HCT116 (cell line): ENCODE measurements around the gene RFESD. TPM values are rescaled to one million over a fixed set of nuclear protein-coding genes. Genes with fewer than 3 reads are reported as not detected.

Source experiments
- ATAC-seq: fragments of 200-7000 bp; cut with Tn5 transposase; 2 replicates; pipeline ENCODE4 v1.9.1; 2020; ENCODE audit warnings: mild to moderate bottlenecking, moderate library complexity
- BruUV-seq: library from RNA; stranded (reverse); fragments of 400-500 nt; replicated peaks from 2 replicates; lab custom pipeline; 2021; lab: Mats Ljungman, UMichigan
- CTCF ChIA-PET: fragments of 300-600 bp; sonication (Branson Sonifier 250); formaldehyde crosslinking; loops from one replicate; lab custom pipeline; 2021; ENCODE audit warnings: antibody characterized with exemption; lab: Charles Lee
- POLR2A ChIA-PET: fragments of 300-600, 350-600 bp; sonication (Branson Sonifier 250); formaldehyde crosslinking; loops from one replicate; lab custom pipeline; 2021; ENCODE audit warnings: antibody characterized with exemption; lab: Charles Lee
- RAD21 ChIA-PET, 2 experiments: fragments of 300-600 bp; sonication (Branson Sonifier 250); formaldehyde crosslinking; loops; one replicate each; lab custom pipeline; 2023; ENCODE audit warnings: low total read pairs in 2 of 2; ENCODE audit not compliant: uncharacterized antibody in 2 of 2, unreplicated experiment in 2 of 2, low non-redundant PET in 1 of 2; lab: Charles Lee
- DNase-seq: peaks from one replicate; pipeline ENCODE4 v3.0.0-alpha.2; 2010; ENCODE audit warnings: low read depth, low spot score
- H2AFZ ChIP-seq: fragments of 200-600 bp; shearing (Covaris generic), sonication (generic); 2 replicates; pipeline ENCODE4 v1.6.1; 2017; ENCODE audit warnings: low read depth, mixed run types, mixed read lengths, antibody characterized with exemption, low read length; ENCODE audit not compliant: poor library complexity, severe bottlenecking
- H3K27ac ChIP-seq: 2 replicates; pipeline ENCODE4 v1.5.1; 2012; ENCODE audit warnings: low read depth, low read length
- H3K27me3 ChIP-seq: fragments of 200-600 bp; sonication (generic); 2 replicates; pipeline ENCODE4 v1.6.1; 2016; ENCODE audit warnings: mixed run types, low read length, mixed read lengths; ENCODE audit not compliant: insufficient read depth
- H3K36me3 ChIP-seq, 2 experiments: fragments of 200-500 bp in 1 of 2; fragments of 200-600 bp in 1 of 2; sonication (Bioruptor generic) in 1 of 2; sonication (generic) in 1 of 2; 2 replicates each; pipeline versions ENCODE4 v1.5.1 to v1.6.1; 2014 to 2016; ENCODE audit warnings: low read length in 2 of 2, inconsistent platforms in 1 of 2, mixed read lengths in 1 of 2, mixed run types in 1 of 2; ENCODE audit not compliant: insufficient read depth in 2 of 2, control insufficient read depth in 1 of 2
- H3K4me1 ChIP-seq, 2 experiments: fragments of 200-600 bp in 1 of 2; sonication (generic) in 1 of 2; 2 replicates each; pipeline versions ENCODE4 v1.5.1 to v1.6.1; 2012 to 2017; ENCODE audit warnings: low read length in 2 of 2, inconsistent platforms in 1 of 2, mild to moderate bottlenecking in 1 of 2, mixed read lengths in 1 of 2, mixed run types in 1 of 2, moderate library complexity in 1 of 2; ENCODE audit not compliant: insufficient read depth in 2 of 2, control insufficient read depth in 1 of 2
- H3K4me2 ChIP-seq: fragments of 200-600 bp; sonication (generic); 2 replicates; pipeline ENCODE4 v1.6.1; 2017; ENCODE audit warnings: mixed run types, low read length, mixed read lengths
- H3K4me3 ChIP-seq, 2 experiments: fragments of 200-600 bp in 1 of 2; sonication (generic) in 1 of 2; replicated peaks in 1 of 2; 2 replicates each; pipeline ENCODE4 v1.5.1; 2011 to 2016; ENCODE audit warnings: low read length in 2 of 2, control low read depth in 1 of 2, low read depth in 1 of 2, mild to moderate bottlenecking in 1 of 2, mixed read lengths in 1 of 2, mixed run types in 1 of 2
- H3K79me2 ChIP-seq: fragments of 200-600 bp; sonication (generic); 2 replicates; pipeline ENCODE4 v1.6.1; 2017; ENCODE audit warnings: mild to moderate bottlenecking, mixed run types, low read length, moderate library complexity, mixed read lengths; ENCODE audit not compliant: insufficient read depth
- H3K9ac ChIP-seq: fragments of 200-600 bp; sonication (generic); 2 replicates; pipeline ENCODE4 v1.6.1; 2016; ENCODE audit warnings: low read length, mixed read lengths
- H3K9me2 ChIP-seq: fragments of 200-600 bp; sonication (generic), shearing (Covaris generic); 2 replicates; pipeline ENCODE4 v1.6.1; 2017; ENCODE audit warnings: mixed run types, mild to moderate bottlenecking, moderate library complexity; ENCODE audit not compliant: insufficient read depth
- H3K9me3 ChIP-seq, 2 experiments: fragments of 200-500 bp in 1 of 2; fragments of 200-600 bp in 1 of 2; sonication (Bioruptor generic) in 1 of 2; sonication (generic) in 1 of 2; 2 replicates each; pipeline ENCODE4 v1.6.1; 2014 to 2017; ENCODE audit warnings: low read length in 2 of 2, mixed read lengths in 2 of 2, inconsistent platforms in 1 of 2, low read depth in 1 of 2, mild to moderate bottlenecking in 1 of 2, mixed run types in 1 of 2, moderate library complexity in 1 of 2; ENCODE audit not compliant: control insufficient read depth in 1 of 2, insufficient read depth in 1 of 2
- H4K20me1 ChIP-seq: fragments of 200-600 bp; sonication (generic), shearing (Covaris generic); 2 replicates; pipeline ENCODE4 v1.6.1; 2017; ENCODE audit warnings: mixed run types, mild to moderate bottlenecking, moderate library complexity; ENCODE audit not compliant: insufficient read depth
- CBX3 ChIP-seq: IDR thresholded peaks from 2 replicates; pipeline ENCODE4 v1.6.1; 2012; ENCODE audit warnings: low read depth
- CEBPB ChIP-seq: IDR thresholded peaks from 2 replicates; pipeline ENCODE4 v1.6.1; 2012; ENCODE audit warnings: low read depth
- EGR1 ChIP-seq: IDR thresholded peaks from 2 replicates; pipeline ENCODE4 v1.6.1; 2012; ENCODE audit warnings: low read depth
- FOSL1 ChIP-seq: IDR thresholded peaks from 2 replicates; pipeline ENCODE4 v1.6.1; 2012; ENCODE audit warnings: low read depth
- POLR2A ChIP-seq: IDR thresholded peaks from 2 replicates; pipeline ENCODE4 v1.7.0; 2011; ENCODE audit warnings: borderline replicate concordance; ENCODE audit not compliant: insufficient read depth, insufficient read length; ENCODE audit errors: extremely low read depth
- POLR2AphosphoS5 ChIP-seq: IDR thresholded peaks from 2 replicates; pipeline ENCODE4 v1.6.1; 2011; ENCODE audit warnings: mild to moderate bottlenecking, low read depth, low read length, moderate library complexity
- SIN3A ChIP-seq: IDR thresholded peaks from 2 replicates; pipeline ENCODE4 v1.6.1; 2012; ENCODE audit warnings: low read depth
- TCF7L2 ChIP-seq: IDR thresholded peaks from 2 replicates; pipeline ENCODE4 v1.7.0; 2011; ENCODE audit warnings: borderline replicate concordance, inconsistent platforms; ENCODE audit not compliant: insufficient read depth, insufficient read length; ENCODE audit errors: extremely low read depth
- YY1 ChIP-seq: IDR thresholded peaks from 2 replicates; pipeline ENCODE4 v1.6.1; 2011; ENCODE audit warnings: low read length, low read depth, moderate library complexity, mild to moderate bottlenecking; ENCODE audit not compliant: insufficient replicate concordance; ENCODE audit errors: extremely low read depth
- ZFX ChIP-seq: fragments of 450-650 bp; IDR thresholded peaks from 2 replicates; pipeline ENCODE4 v1.6.1; 2017
- intact Hi-C: fragments of 100-400 bp; cut with micrococcal nuclease; formaldehyde crosslinking; loops from 2 replicates; pipeline ENCODE4 v1.10.0; 2022
- total RNA-seq: library from RNA; stranded (reverse); gene quantifications from one replicate; pipeline ENCODE4 v1.2.1, GENCODE V29; 2021; ENCODE audit not compliant: unreplicated experiment
- TF ChIP-seq, protein P1 (sequence below): IDR thresholded peaks from 2 replicates; pipeline ENCODE4 v1.6.1; 2012
- TF ChIP-seq, protein P2 (sequence below), 3 experiments: fragments of 200-600 bp in 1 of 3; sonication (generic) in 1 of 3; IDR thresholded peaks in 2 of 3; conservative IDR thresholded peaks in 1 of 3; 2 replicates each; pipeline ENCODE4 v1.5.1; 2012 to 2017; ENCODE audit warnings: low read depth in 2 of 3, low read length in 2 of 3, antibody characterized with exemption in 1 of 3, borderline replicate concordance in 1 of 3, control low read depth in 1 of 3, mild to moderate bottlenecking in 1 of 3, mixed read lengths in 1 of 3, mixed run types in 1 of 3, moderate library complexity in 1 of 3; ENCODE audit not compliant: insufficient read depth in 1 of 3
- TF ChIP-seq, protein P3 (sequence below): IDR thresholded peaks from 2 replicates; pipeline ENCODE4 v1.6.1; 2012; ENCODE audit warnings: low read depth

The RFESD gene
- total RNA-seq, 1 experiment from 2014 or later = 4.1 TPM

DNA sequence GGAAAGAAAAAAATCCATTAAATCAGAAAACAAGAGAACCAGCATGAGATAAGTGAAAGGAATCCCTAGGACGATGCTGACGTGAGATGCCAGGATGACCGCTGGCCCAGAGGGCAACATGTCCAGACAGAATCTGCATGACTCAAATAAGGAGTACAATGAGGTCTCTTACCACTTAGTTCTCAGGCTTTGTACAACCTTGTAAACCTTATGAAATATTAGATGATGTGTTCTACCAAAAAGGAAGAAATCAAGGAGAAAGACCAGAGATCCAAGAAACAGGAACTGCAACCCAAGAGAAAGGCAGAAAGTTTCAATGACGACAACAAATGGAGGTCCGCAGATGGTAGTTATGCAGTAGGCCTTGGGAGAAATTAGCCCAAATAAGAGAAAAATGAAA lies 29.5 kb upstream of the RFESD start:
- no peaks in the 10 kb centered on the region for H3K4me1 ChIP-seq
- H2AFZ ChIP-seq = no peak overlapping the region
- intact Hi-C loops = no loop called here
- H3K4me2 ChIP-seq = no peak overlapping the region
- ATAC-seq (no peak), DNase-seq (no peak)
- no peaks in the 10 kb centered on the region for H3K27me3 ChIP-seq
- RAD21 ChIA-PET = no interaction called here
- H3K9ac ChIP-seq = no peak overlapping the region
- BruUV-seq = no TSS peak
- H3K9me2 ChIP-seq = no peaks in the 10 kb centered on the region
- H4K20me1 ChIP-seq = no peaks in the 10 kb centered on the region
- no peaks in the 10 kb centered on the region for H3K79me2 ChIP-seq
- H3K9me3 ChIP-seq = peaks cover 0 to 4% of the 10 kb centered on the region in 2 experiments; a peak in 1 of 4 replicates
- CTCF ChIA-PET = no interaction called here
- H3K27ac ChIP-seq = no peak overlapping the region
- POLR2A ChIA-PET = no interaction called here
- no peak overlapping the region for H3K4me3 ChIP-seq
- H3K36me3 ChIP-seq = no peaks in the 10 kb centered on the region
- TF ChIP-seq ZFX (no peak), POLR2A (no peak), TCF7L2 (no peak), CBX3 (no peak), CEBPB (no peak), EGR1 (no peak), YY1 (no peak), SIN3A (no peak), FOSL1 (no peak), POLR2AphosphoS5 (no peak)
- TF ChIP-seq, protein P1, sequence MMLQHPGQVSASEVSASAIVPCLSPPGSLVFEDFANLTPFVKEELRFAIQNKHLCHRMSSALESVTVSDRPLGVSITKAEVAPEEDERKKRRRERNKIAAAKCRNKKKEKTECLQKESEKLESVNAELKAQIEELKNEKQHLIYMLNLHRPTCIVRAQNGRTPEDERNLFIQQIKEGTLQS = no peak
- TF ChIP-seq, protein P2, sequence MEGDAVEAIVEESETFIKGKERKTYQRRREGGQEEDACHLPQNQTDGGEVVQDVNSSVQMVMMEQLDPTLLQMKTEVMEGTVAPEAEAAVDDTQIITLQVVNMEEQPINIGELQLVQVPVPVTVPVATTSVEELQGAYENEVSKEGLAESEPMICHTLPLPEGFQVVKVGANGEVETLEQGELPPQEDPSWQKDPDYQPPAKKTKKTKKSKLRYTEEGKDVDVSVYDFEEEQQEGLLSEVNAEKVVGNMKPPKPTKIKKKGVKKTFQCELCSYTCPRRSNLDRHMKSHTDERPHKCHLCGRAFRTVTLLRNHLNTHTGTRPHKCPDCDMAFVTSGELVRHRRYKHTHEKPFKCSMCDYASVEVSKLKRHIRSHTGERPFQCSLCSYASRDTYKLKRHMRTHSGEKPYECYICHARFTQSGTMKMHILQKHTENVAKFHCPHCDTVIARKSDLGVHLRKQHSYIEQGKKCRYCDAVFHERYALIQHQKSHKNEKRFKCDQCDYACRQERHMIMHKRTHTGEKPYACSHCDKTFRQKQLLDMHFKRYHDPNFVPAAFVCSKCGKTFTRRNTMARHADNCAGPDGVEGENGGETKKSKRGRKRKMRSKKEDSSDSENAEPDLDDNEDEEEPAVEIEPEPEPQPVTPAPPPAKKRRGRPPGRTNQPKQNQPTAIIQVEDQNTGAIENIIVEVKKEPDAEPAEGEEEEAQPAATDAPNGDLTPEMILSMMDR (IDR thresholded peaks at IDR 0.05 in 2 of 3, conservative IDR thresholded peaks at IDR 0.05 in 1 of 3; ENCODE audit: borderline replicate concordance in 1 of 3, insufficient read depth in 1 of 3, low read depth in 2 of 3, low read length in 2 of 3) = no peak
- TF ChIP-seq, protein P3, sequence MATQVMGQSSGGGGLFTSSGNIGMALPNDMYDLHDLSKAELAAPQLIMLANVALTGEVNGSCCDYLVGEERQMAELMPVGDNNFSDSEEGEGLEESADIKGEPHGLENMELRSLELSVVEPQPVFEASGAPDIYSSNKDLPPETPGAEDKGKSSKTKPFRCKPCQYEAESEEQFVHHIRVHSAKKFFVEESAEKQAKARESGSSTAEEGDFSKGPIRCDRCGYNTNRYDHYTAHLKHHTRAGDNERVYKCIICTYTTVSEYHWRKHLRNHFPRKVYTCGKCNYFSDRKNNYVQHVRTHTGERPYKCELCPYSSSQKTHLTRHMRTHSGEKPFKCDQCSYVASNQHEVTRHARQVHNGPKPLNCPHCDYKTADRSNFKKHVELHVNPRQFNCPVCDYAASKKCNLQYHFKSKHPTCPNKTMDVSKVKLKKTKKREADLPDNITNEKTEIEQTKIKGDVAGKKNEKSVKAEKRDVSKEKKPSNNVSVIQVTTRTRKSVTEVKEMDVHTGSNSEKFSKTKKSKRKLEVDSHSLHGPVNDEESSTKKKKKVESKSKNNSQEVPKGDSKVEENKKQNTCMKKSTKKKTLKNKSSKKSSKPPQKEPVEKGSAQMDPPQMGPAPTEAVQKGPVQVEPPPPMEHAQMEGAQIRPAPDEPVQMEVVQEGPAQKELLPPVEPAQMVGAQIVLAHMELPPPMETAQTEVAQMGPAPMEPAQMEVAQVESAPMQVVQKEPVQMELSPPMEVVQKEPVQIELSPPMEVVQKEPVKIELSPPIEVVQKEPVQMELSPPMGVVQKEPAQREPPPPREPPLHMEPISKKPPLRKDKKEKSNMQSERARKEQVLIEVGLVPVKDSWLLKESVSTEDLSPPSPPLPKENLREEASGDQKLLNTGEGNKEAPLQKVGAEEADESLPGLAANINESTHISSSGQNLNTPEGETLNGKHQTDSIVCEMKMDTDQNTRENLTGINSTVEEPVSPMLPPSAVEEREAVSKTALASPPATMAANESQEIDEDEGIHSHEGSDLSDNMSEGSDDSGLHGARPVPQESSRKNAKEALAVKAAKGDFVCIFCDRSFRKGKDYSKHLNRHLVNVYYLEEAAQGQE = no peak
